Endothelial cell (in vitro differentiated cells): Measurements from ENCODE around the gene EMC10. TPM values are rescaled to one million over a fixed set of nuclear protein-coding genes. Genes with fewer than 3 reads are reported as not detected.

Source experiments
- DNase-seq: peaks from one replicate; pipeline ENCODE4 v3.0.0; 2021; ENCODE audit warnings: low spot score
- H3K27ac Mint-ChIP-seq: one replicate; pipeline ENCODE4 v1.8.0; 2021; ENCODE audit warnings: mixed read lengths, inconsistent platforms; ENCODE audit not compliant: unreplicated experiment
- H3K27me3 Mint-ChIP-seq: one replicate; pipeline ENCODE4 v1.8.0; 2021; ENCODE audit warnings: mild to moderate bottlenecking, moderate library complexity, mixed read lengths, inconsistent platforms; ENCODE audit not compliant: unreplicated experiment
- H3K36me3 Mint-ChIP-seq: one replicate; pipeline ENCODE4 v1.8.0; 2021; ENCODE audit warnings: mild to moderate bottlenecking, low read depth, mixed read lengths, inconsistent platforms; ENCODE audit not compliant: unreplicated experiment
- H3K4me1 Mint-ChIP-seq: one replicate; pipeline ENCODE4 v1.8.0; 2021; ENCODE audit warnings: mild to moderate bottlenecking, mixed read lengths, inconsistent platforms; ENCODE audit not compliant: unreplicated experiment
- H3K4me3 Mint-ChIP-seq: one replicate; pipeline ENCODE4 v1.8.0; 2021; ENCODE audit warnings: mild to moderate bottlenecking, mixed read lengths, inconsistent platforms; ENCODE audit not compliant: unreplicated experiment
- H3K9me3 Mint-ChIP-seq: one replicate; pipeline ENCODE4 v1.8.0; 2021; ENCODE audit warnings: mixed read lengths, inconsistent platforms; ENCODE audit not compliant: unreplicated experiment
- total RNA-seq: library from RNA; stranded (reverse); fragmentation: NEBNext Ultra II Directional; extraction: Animal tissue kit (Norgen Biotek cat#: 25700); gene quantifications from one replicate; pipeline ENCODE4 v1.2.1, GENCODE V29; 2021; ENCODE audit not compliant: unreplicated experiment
- TF ChIP-seq, protein P1 (sequence below): fragments of 200-600 bp; sonication (generic); IDR thresholded peaks from one replicate; pipeline ENCODE4 v1.5.0; 2021; ENCODE audit warnings: antibody characterized with exemption; ENCODE audit not compliant: unreplicated experiment

Gene EMC10
- total RNA-seq, 1 donor from 2014 or later = 0.21 TPM

DNA sequence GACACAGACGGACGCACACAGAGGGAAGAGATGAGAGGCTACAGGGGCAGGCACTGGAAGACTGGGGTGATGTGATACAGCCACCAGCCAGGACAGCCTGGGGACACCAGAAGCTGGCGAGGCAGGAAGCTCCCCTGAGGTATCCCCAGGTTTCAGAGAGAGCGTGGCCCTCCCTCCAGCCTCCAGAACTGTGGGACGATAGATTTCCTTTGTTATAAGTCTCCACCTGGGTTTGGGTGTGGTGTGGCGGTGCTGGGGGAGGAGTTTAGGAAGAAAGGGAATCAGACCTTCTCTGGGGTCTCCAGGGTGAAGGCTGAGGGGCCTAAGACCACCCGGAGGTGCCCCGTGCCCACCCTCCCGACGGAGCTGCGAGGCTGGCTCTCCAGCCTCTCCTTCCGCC is 40.1 kb downstream of the EMC10 start:
- H3K27ac Mint-ChIP-seq = no peak overlapping the region
- no peak overlapping the region for H3K4me3 Mint-ChIP-seq
- DNase-seq = no peak
- TF ChIP-seq, protein P1, sequence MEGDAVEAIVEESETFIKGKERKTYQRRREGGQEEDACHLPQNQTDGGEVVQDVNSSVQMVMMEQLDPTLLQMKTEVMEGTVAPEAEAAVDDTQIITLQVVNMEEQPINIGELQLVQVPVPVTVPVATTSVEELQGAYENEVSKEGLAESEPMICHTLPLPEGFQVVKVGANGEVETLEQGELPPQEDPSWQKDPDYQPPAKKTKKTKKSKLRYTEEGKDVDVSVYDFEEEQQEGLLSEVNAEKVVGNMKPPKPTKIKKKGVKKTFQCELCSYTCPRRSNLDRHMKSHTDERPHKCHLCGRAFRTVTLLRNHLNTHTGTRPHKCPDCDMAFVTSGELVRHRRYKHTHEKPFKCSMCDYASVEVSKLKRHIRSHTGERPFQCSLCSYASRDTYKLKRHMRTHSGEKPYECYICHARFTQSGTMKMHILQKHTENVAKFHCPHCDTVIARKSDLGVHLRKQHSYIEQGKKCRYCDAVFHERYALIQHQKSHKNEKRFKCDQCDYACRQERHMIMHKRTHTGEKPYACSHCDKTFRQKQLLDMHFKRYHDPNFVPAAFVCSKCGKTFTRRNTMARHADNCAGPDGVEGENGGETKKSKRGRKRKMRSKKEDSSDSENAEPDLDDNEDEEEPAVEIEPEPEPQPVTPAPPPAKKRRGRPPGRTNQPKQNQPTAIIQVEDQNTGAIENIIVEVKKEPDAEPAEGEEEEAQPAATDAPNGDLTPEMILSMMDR = no peak
- H3K4me1 Mint-ChIP-seq = no peaks in the 10 kb centered on the region
- H3K36me3 Mint-ChIP-seq = peaks cover 8% of the 10 kb centered on the region
- peaks cover 19% of the 10 kb centered on the region for H3K27me3 Mint-ChIP-seq
- peaks cover 5% of the 10 kb centered on the region for H3K9me3 Mint-ChIP-seq

GRCh38 chr19:50516964-50517703 is 40.8 kb downstream of the EMC10 start:
- DNase-seq = no peak
- peaks cover 2% of the 10 kb centered on the region for H3K9me3 Mint-ChIP-seq

DNA sequence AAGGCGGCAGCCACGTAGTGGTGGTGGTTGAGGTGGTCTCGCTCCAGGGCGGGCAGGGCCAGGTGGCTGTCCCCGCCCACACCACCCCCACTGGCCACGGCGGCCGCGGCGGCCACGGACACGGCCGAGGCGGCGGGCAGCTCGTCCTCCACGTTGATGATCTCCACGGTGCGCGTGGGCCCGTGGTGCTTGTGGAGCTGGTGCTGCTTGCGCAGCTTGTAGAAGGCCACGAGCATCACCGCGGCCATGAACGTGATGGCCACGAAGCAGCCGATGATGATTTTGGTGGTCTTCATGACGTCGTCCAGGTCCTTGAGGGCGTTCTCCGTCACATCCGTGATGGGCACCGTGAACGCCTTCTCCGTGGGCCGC is 41.4 kb downstream of the EMC10 start:
- Mint-ChIP-seq H3K36me3 (peaks cover 5% of the 10 kb centered on the region), H3K27me3 (peaks cover 15% of the 10 kb centered on the region)
- TF ChIP-seq, protein P1 = no peak

More at GRCh38 chr19:50516964-50517703, 40.8 kb downstream of the EMC10 start:
- Mint-ChIP-seq H3K4me3 (no peak overlapping the region), H3K27me3 (peaks cover 15% of the 10 kb centered on the region), H3K4me1 (no peaks in the 10 kb centered on the region), H3K27ac (no peak overlapping the region), H3K36me3 (peaks cover 4% of the 10 kb centered on the region)
- TF ChIP-seq, protein P1 = no peak

GRCh38 chr19:50518091-50519005 is 42.0 kb downstream of the EMC10 start:
- Mint-ChIP-seq H3K4me3 (no peak overlapping the region), H3K36me3 (peaks cover 8% of the 10 kb centered on the region), H3K4me1 (no peaks in the 10 kb centered on the region), H3K9me3 (peaks cover 12% of the 10 kb centered on the region), H3K27me3 (peaks cover 15% of the 10 kb centered on the region), H3K27ac (no peak overlapping the region)
- DNase-seq = no peak
- TF ChIP-seq, protein P1 = no peak

More for the DNA sequence above, 41.4 kb downstream of the EMC10 start:
- no peak overlapping the region for H3K27ac Mint-ChIP-seq
- no peaks in the 10 kb centered on the region for H3K4me1 Mint-ChIP-seq
- H3K9me3 Mint-ChIP-seq = peaks cover 8% of the 10 kb centered on the region
- no peak for DNase-seq
- H3K4me3 Mint-ChIP-seq = no peak overlapping the region
